ENCODE measurements around the gene APPBP2.
"Not testable (repeated sequence)": the region's sequence is repeated elsewhere in the genome, so short reads cannot be mapped to it uniquely, and the experiment has no call there.

Gene APPBP2

DNA sequence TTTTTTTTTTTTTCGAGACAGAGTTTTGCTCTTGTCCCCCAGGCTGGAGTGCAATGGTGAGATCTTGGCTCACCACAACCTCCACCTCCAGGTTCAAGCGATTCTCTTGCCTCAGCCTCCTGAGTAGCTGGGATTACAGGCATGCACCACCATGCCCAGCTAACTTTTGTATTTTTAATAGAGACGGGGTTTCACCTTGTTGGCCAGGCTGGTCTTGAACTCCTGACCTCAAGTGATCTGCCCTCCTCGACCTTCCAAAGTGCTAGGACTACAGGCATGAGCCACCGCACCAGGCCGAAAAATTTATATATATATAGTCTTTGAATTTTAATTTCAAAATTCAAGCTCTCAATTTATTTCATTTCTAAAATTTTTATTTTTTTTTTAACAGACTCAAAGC lies 97.6 kb downstream of the APPBP2 start:
- not testable (repeated sequence) for DNase-seq

DNA sequence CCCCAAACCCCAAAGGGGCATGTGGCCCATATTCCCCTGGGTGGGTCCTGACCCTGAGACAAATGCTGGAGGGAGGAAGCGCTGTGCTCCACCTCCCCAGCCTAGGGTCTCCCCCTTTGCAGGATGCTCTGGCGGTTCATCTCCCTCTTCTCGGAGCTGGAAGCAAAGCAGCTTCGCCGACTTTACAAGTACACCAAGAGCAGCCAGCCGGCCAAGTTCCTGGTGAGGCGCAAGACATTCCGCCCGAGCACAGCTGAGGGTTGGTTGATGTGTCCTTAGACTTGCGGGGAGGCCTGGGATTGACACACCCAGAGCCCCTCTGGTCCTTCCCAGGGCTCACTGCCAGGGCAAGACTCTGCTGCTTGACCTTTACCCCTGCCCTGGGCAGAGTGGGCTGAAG lies 99.4 kb downstream of the APPBP2 start:
- DNase-seq, result no peak

DNA sequence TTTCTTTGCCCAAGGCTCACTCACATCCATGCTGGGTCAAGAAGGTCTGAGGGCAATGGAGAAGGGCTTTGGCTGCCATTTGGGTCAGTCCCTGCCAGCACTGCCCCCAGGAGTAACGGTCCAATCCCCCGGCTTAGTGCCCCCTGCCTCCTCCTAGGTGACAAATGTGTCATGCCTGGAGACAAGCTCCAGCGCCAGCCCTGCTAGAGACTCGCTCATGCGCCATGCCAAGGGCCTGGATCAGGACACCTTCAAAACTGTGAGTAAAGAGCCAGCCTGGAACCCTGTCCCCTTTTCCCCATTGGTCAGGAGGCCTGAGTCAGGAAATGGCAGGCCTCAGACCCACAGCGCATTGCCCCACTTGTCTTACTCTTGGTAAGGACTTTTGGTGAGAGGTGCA lies 100.4 kb downstream of the APPBP2 start:
- no peak for DNase-seq

DNA sequence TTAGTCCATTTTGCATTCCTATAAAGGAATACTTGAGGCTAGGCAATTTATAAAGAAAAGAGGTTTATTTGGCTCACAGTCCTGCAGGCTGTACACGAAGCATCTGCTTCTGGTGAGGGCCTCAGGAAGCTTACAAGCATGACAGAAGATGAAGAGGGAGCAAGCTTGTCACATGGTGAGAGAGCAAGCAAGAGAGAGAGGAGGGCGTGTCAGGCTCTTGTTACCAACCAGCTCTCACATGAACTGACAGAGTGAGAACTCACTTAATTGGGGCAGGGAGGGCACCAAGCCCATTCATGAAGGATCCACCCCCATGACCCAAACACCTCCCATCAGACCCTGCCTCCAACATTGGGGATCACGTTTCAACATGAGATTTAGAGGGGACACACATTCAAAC lies 102.2 kb downstream of the APPBP2 start:
- no peak for DNase-seq

DNA sequence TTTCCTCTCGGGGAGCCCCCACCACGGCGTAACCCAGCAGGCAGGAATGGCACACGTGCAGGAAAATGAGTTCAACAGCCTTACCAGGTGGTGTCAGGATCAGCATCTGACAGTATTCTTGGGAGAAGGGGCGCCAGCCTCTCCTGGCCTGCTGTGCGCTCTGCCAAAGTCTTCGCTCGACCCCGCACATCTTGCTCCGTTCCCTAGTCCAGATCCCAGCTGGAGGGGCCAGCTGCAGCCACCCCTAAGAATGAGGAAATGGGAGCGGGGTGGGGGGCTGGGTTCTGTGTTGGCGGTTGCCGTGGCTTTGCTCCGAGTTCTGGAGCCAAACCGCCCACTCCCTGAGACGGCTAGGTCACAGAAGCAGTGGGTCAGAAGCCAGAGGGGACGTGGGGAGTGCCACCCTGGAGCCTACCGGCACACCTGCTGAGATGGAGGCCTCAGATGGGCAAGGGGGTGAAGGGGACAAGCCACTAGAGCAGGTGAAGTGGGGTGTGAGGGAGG lies 103.8 kb downstream of the APPBP2 start, which contains the start of gene CHCT1:
CHCT1 (plus strand) TSS at position 328 of the 504 bp plus-strand sequence; CDS start at position 432, 104 bp downstream.
- DNase-seq, result peak; percentile 44

DNA sequence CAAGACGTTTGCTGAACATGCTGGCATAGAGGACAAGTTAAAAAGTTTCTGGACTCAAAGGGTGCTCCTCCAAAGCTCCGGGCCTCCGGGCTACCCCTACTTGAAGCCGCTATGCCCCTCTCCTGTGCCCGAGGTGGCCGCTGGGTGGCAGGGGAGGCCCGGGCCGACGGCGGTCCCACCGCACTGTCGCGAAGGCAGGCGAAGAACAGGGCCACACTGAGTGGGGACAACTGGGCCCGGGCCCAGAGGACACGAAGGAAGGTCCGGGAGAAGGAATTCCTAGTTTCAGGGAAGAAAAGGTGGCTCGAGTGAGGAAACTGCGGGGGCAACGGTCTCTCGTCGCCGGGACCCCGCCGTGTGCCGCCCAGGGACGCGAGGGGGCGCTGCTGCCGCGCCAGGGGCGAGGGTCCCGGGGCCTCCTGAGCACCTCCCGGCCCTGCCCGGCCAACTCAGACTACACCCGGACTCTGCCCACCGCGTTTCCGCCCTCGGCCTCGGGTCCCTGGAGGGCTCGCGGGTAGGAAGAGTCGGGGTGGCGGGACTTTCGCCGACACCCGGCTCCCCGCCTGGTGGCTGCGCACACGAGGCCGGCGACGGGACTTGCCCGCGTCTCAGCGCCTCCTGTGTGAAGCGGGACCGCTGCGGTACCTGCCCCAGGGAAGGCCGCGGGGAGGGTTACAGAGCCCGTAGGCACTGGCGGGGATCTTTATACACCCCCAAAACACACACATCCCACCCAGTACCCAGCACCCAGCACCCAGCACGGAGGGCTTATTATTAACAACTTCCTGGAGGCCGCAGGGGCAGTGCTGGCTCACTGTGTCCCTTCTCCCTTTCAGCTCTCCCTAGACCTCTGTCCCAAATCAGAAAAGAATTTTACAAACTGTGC lies 104.5 kb downstream of the APPBP2 start:
- DNase-seq, result peak; percentile 70

DNA sequence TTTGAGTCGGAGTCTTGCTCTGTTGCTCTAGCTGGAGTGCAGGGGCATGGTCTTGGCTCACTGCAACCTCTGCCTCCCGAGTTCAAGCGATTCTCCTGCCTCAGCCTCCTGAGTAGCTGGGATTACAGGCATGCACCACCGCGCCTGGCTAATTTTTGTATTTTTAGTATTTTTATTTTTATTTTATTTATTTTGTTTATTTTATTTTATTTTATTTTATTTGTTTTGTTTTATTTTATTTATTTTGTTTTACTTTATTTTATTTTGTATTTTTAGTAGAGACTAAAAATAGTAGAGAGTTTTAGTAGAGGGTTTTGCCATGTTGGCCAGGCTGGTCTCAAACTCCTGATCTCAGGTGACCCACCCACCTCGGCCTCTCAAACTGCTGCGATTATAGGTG lies 106.2 kb downstream of the APPBP2 start:
- not testable (repeated sequence) for DNase-seq

DNA sequence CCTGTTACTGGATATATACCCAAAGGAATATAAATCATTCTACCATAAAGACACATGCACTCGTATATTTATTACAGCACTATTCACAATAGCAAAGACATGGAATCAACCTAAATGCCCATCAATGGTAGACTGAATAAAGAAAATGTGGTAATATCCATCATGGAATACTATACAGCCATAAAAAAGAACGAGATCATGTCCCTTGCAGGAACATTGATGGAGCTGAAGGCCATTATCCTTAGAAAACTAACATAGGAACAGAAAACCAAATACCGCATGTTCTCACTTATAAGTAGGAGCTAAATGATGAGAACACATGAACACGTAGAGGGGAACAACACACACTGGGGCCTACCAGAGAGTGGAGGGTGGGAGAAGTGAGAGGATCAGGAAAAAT lies 107.0 kb downstream of the APPBP2 start:
- not testable (repeated sequence) for DNase-seq

DNA sequence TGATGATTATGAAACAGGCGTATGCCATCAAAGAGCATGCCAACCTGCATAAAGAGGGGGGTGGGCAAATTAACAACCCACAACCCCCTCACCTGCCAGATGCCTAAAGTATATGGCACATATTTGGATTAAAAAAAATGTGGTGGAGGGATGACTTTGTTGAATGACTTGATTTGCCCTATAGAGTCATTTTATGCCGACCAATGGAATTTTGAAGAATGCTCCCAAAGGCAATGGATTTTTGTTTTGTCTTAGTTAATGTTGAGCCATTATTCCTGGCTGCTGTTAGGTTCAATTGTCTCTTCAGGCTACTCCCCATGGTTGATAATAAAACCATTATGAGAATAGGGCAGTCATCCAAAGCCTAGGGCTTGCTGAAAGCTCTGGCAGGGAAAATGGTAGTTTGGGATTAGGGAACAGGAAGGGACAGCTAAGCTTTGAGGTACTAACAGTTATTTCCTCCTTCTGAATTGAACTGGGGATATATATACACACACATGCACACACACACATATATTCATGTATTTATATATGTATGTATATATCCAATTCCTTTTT lies 109.6 kb downstream of the APPBP2 start:
- no peak for DNase-seq

DNA sequence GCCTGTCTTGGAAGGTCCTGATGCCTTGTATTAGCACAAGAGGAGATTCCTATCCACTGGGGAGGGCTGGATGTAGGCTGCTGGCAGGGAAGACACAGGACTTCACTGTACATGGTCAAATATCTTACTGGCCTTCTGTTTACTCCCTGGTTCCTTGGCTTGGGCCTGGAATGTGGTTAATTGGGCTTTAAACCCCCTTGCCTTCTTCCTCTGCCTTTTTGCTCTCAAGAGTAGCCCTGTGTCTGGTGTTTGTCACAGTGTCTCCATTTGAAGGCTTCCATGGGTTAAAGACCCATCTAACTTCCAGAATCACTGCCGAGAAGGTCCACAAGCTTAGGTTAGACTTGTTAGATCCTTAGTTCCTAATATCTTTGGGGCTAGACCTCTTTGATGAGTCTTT lies 110.9 kb downstream of the APPBP2 start:
- no peak for DNase-seq

DNA sequence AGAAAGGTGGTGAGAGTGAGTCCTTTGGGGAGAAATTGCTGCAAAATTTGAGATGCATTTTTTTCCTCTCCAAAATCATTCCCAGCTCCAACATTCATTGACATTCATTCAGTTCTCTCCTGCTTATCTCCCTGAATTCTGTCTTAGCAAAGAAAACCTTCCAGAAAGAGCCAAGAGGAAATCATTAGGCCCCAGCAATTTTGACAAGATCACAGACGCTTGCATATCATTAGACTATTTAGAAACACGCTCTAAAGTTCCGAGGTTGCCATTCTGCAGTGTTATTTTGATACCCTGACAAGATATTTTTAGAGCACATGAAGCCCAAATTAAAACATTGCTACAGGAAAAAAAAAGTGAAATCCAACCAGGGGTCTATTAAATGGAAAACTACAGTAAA lies 113.3 kb downstream of the APPBP2 start:
- DNase-seq, result no peak

DNA sequence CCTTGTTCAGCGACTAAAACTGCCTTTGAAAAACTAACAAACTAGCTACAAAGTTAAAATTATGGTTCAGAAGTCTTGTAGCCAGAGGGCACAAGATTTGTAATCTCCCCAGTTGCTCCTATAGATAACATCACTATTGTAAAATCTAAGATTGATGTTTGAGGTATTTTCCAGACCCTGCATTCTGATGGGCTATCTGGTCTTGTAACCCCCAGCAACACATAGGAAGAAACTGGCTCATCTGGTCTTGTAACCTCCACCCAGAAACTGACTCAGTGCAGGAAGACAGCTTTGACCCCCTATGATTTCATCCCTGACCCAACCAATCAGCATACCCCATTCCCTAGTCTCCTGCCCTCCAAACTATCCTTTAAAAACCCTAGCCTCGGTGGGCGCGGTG lies 116.0 kb downstream of the APPBP2 start:
- DNase-seq, result no peak

DNA sequence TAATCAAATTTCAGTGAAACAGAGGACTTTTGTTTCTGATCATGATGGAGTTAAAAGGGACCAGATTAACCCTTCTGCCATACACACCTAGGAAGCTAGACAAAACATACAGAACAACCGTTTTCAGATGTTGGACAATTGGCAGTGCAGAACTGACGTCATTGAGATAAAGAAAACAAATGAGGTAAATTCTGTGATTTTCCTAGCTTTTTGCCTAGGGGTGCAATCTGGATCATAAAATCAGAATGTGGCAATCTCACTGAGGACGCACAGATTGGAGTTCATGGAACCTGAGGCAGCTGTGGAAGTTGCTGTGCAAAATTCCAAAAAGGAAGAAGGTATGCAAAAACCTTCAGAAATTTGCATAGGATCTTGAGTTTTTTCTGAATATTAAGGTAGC lies 119.2 kb downstream of the APPBP2 start:
- no peak for DNase-seq

DNA sequence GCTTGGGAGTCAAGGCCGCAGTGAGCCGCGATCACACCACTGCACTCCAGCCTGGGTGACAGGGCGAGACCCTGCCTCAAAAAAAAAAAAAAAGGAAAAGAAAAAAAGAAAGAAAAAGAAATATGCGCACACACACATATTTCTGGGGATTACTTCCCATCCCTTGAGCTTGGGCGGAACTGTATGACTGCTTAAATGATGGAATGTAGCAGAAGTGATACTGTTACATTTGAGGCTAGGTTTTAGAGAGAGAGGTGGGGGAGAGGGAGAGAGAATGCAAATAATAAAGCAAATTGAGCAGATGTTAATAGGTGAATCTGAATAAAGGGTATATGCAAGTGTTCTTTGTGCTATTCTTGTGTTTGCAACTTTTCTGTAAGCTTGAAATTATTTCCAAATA lies 122.1 kb downstream of the APPBP2 start:
- no peak for DNase-seq

DNA sequence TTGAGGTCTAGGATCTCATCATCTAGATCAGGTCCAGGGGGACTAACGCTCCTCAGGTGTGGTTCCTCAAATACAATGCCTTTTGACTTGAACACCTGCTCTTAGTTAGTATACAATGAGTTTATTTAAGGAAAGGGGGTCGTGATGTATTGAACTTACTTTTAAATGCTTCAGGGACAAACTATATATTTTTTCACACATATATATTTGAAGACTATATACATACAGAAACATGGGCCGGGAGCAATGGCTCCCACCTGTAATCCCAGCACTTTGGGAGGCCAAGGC lies 122.6 kb downstream of the APPBP2 start:
- no peak for DNase-seq

DNA sequence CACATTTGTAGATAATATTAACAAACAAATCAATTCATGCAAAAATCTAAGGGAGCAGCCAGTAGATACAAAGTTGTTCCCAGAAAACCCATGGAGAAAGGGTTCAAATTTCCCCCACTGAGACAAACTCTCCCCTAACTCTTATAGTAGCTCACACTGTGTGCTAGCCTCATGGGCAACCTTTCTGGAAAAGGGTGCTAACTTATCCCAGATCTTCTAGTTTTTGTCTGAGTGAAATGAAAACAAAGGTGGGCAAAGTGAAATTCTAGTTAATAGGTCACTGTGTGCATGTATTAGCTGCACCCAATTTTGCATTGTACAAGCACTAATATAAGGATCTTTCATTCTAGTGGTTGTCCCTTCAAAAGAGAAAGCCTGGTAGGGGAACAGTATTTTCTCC lies 124.2 kb downstream of the APPBP2 start:
- DNase-seq, result no peak

DNA sequence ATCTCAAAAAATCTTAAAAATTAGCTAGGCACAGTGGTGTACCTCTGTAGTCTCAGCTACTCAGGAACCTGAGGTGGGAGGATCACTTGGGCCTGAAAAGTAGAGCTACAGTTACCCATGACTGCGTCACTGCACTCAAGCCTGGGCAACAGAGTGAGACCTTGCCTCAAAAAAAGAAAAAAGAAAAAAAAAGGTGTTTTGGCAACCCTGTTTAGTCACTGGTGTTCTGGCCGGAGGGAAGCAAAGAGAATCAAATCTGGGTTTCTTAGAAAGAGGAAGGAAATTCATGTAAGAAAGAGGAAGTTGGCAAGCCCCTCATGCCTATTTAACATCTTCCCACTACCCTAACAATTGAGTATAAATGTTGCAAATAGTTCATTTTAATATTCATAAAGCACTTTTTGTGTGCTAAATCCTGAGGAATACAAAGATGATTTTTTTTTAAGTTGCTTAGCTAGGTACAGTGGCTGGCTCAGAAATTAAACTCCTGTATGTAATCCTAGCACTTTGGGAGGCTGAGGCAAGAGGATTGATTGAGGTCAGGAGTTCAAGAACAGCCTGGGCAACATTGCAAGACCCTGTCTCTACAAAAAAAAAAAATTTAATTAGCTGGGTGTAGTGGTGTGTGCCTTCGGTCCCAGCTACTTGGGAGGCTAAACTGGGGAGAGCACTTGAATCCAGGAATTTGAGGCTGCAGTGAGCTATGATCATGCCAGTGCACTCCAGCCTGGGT lies 127.6 kb downstream of the APPBP2 start:
- DNase-seq, result no peak

DNA sequence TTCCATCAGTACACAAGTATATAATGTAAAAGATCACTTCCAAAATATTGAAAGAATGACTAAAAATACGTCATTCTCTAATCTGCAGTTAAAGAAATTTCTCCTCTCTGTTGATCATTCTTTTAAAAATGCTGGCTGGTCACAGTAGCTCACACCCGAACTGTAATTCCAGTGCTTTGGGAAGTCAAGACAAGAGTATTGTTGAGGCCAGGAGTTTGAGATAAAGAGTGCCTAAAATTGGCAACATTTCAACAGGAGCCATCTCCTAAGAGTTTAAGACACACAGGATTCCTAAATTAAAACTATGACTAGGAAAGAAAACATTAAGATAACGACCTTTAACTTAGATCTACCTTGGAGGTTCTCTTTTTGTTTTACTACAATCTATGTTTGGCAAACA lies 129.6 kb downstream of the APPBP2 start:
- DNase-seq, result no peak

DNA sequence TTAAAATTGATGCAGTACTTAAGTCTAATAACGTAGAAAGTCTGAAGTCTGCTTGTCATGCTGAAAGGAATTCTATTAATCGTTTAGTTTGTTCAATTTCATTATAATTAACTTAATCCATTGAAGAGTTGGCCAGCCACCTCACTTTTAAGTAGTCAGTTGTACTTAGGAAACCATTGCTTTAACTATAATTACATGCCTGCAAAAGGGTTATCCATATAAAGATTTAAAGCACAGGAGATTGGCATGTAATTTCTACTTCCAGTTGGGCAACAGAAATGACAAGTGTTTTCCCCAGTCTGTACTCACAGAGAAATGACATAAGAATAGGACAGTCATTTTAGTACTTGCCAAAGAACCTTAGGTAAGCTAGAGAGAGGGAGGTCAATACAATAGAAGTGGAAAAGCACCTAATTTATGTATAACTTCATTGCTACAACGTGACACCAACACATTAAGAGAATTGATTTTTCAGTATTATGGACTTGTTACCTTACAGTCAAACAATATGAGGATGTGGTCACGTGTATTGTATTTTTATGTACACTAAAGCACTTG lies 130.5 kb downstream of the APPBP2 start:
- no peak for DNase-seq

DNA sequence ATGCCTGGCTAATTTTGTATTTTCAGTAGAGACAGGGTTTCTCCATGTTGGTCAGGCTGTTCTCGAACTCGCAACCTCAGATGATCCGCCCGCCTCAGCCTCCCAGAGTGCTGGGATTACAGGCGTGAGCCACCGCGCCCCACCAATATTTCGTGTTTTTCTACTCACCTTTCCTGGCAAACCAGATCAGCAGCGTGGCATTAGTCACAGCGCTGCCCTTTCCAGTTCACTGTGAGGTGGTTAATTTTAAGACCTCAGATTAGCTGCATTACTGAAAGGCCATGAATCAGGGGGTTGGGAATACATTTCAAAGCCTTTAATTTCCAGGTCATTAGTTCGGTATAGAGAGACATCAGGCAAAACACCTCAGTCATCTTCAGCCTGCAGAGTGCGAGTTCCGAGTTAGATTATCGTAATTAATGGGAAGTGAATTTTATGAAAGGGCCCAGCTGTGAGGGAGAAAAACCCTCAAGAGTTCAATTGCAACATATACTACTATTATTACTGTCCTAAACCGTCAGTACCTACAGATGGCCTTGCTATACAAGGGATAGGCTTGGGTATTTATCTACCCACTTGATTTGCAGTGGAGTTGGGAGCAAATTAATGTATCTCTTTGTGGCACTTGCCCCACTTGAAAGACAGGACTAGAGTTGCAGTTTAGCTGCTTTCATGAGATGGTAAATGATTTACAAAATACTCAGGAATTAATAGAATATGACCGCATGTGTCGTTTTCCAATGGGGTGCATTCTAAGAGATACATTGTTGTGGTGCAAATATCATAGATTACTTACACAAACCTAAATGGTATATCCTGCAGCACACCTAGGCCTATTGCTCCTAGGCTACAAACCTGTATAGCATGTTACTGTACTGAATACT lies 132.0 kb downstream of the APPBP2 start:
- DNase-seq, result no peak
